ENCODE results near the gene CRELD1. TPM values are rescaled to one million over a fixed set of nuclear protein-coding genes. Genes with fewer than 3 reads are reported as not detected.

Gene CRELD1, protein sequence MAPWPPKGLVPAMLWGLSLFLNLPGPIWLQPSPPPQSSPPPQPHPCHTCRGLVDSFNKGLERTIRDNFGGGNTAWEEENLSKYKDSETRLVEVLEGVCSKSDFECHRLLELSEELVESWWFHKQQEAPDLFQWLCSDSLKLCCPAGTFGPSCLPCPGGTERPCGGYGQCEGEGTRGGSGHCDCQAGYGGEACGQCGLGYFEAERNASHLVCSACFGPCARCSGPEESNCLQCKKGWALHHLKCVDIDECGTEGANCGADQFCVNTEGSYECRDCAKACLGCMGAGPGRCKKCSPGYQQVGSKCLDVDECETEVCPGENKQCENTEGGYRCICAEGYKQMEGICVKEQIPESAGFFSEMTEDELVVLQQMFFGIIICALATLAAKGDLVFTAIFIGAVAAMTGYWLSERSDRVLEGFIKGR
- 10 to 100 TPM; 15.5 to 16.0 TPM for total RNA-seq

DNA sequence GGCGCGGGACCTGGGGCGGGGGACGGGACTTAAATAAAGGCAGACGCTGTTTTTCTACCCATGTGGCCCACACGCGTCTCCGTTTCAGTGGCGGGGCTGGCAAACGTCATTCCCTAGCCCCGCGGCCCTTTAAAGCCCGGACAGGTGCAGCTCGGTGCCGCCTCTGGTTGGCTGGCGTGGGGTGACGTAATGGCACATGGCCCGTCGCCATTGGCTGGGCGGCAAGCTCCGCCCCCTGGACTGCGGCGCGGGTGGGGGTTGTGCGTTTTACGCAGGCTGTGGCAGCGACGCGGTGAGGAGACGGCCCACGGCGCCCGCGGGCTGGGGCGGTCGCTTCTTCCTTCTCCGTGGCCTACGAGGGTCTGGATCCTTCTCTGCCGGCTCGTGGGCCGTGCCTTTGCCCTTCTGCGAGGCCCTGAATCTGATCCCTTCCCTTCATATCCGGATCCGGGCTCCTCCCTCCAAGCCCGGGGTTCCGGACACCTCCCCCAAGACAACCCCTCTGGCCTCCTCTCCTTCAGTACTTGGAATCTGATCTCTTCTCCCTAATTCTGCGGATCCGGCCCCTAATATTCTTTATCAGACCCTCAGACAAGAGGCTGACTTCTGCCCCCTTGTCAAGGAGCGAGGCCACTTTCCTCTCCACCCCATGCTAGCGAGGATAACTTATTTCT is at the start of gene CRELD1:
TSS of gene CRELD1 (plus strand) at position 274 of the 674 bp plus-strand sequence. CDS start 605 bp downstream, outside the sequence.

GRCh38 chr3:9890249-9891071 is 43.2 kb upstream of the CRELD1 start, which contains the start of gene JAGN1:
Gene JAGN1, plus strand, starts transcription at chr3:9890610. Its CDS starts 113 bp downstream, at chr3:9890723.

GRCh38 chr3:9902372-9903237 is 31.0 kb upstream of the CRELD1 start, which contains the start of gene IL17RE:
Gene IL17RE, plus strand, starts transcription at chr3:9902848. Its CDS starts 85 bp downstream, at chr3:9902933.

GRCh38 chr3:9916734-9917680 is 16.6 kb upstream of the CRELD1 start, which contains the start of gene IL17RC:
Gene IL17RC, plus strand, starts transcription at chr3:9917098. Its CDS starts 218 bp downstream, at chr3:9917316.

GRCh38 chr3:9951962-9952805 is 18.6 kb downstream of the CRELD1 start, which contains the start of gene PRRT3:
Gene PRRT3, minus strand, starts transcription at chr3:9952408. Its CDS starts 2,293 bp downstream, at chr3:9950115.

Small RNAs within 50 kb of the gene (small RNA-seq; reads per million reads assigned to genes)
- 0 reads per million in 2 donors for gene RNU6-882P

Other genes starting within 250 kb of the CRELD1 start
- not detected for gene CPNE9, start 230.0 kb upstream of the CRELD1 start, total RNA-seq
- 10 to 100 TPM; 14.1 to 19.6 TPM for gene BRPF1, start 202.1 kb upstream of the CRELD1 start, total RNA-seq
- gene OGG1, start 183.9 kb upstream of the CRELD1 start, total RNA-seq: 10 to 100 TPM; 12.7 to 19.3 TPM
- gene CAMK1, start 163.9 kb upstream of the CRELD1 start, total RNA-seq: 10 to 100 TPM; 11.0 to 12.0 TPM
- 10 to 100 TPM; 52.6 to 58.8 TPM for gene TADA3, start 141.4 kb upstream of the CRELD1 start, total RNA-seq
- 100 to 1,000 TPM; 248 to 332 TPM for gene ARPC4, start 140.8 kb upstream of the CRELD1 start, total RNA-seq
- 10 to 100 TPM in 1 of 2 donors, 1 to 10 TPM in 1; 5.3 to 13.1 TPM for gene TTLL3, start 123.6 kb upstream of the CRELD1 start, total RNA-seq
- gene RPUSD3, start 89.8 kb upstream of the CRELD1 start, total RNA-seq: 10 to 100 TPM; 29.9 to 47.0 TPM
- gene CIDEC, start 53.6 kb upstream of the CRELD1 start, total RNA-seq: not detected
- gene JAGN1, start 43.2 kb upstream of the CRELD1 start, total RNA-seq: 10 to 100 TPM; 41.6 to 51.0 TPM
- 1 to 10 TPM; 1.0 to 1.3 TPM for gene IL17RE, start 31.0 kb upstream of the CRELD1 start, total RNA-seq
- 10 to 100 TPM; 42.3 to 42.7 TPM for gene IL17RC, start 16.7 kb upstream of the CRELD1 start, total RNA-seq
- gene PRRT3, start 18.6 kb downstream of the CRELD1 start, total RNA-seq: 1 to 10 TPM in 1 of 2 donors, under 1 TPM in 1; 1.00 to 4.5 TPM
- 10 to 100 TPM; 71.6 to 96.6 TPM for gene EMC3, start 53.0 kb downstream of the CRELD1 start, total RNA-seq
- gene FANCD2, start 92.6 kb downstream of the CRELD1 start, total RNA-seq: 10 to 100 TPM; 28.9 to 59.3 TPM
- gene FANCD2OS, start 174.4 kb downstream of the CRELD1 start, total RNA-seq: not detected
- gene BRK1, start 181.8 kb downstream of the CRELD1 start, total RNA-seq: 10 to 100 TPM; 79.9 to 81.6 TPM
- gene VHL, start 207.9 kb downstream of the CRELD1 start, total RNA-seq: 10 to 100 TPM; 26.5 to 30.6 TPM
- gene IRAK2, start 231.1 kb downstream of the CRELD1 start, total RNA-seq: 1 to 10 TPM; 1.7 to 7.6 TPM